NCI-H1417 treated with DMSO at 0.1 percent for 48 hours (cell line): ENCODE results near the gene ZYG11B.
"Not testable (repeated sequence)": the region's sequence is repeated elsewhere in the genome, so short reads cannot be mapped to it uniquely, and the experiment has no call there.

Source experiments
- DNase-seq: peaks from one replicate; lab custom pipeline; 2025; lab: John Stamatoyannopoulos, UW

The ZYG11B gene

DNA sequence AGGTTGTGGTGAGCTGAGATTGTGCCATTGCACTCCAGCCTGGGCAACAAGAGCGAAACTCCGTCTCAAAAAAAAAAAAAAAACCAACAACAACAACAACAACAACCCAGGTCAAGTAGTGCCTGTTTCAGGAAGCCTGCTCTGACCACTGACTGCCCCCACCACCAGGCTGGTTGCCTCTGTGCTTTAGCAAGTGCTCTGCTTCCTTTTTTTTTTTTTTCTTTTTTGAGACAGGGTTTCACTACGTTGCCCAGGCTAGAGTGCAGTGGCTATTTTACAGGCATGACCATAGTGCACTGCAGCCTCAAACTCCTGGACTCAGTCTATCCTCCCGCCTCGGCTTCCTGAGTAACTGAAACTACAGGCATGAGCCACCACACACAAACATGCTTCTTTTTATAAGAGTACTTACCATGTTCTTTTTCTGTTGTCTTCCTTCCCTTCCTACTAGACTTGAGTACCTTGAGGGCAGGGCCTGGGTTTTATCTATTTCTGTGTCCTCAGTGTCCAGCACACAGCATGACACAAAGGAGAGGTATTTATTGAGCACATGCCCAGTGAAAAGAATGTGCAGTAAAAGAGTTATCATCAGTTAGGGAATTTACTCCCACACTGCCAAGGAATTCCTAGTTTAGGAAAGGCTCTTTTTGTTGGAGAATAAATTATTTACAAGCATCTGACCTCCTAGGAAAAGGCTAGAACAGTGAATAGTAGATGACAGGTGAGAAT, 18.2 kb upstream of the ZYG11B start:
- DNase-seq, result no peak

DNA sequence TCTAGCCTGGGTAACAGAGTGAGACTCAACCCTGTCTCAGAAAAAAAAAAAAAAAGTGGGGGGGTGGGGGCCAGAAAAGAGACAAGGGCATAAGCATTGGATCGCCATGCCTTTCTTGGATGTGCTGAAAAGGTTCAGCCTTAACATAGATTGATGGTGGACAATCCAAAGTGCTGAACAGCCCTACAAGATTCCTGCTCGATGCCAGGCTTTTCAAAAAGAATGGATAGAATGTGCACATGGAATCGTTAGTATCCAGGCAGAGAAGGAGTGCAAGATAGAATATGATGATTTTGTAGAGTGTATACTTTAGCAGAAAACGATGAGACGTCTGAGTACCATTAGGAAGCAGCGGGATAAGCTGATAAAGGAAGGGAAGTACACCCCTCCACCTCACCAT, 17.2 kb upstream of the ZYG11B start:
- no peak for DNase-seq

DNA sequence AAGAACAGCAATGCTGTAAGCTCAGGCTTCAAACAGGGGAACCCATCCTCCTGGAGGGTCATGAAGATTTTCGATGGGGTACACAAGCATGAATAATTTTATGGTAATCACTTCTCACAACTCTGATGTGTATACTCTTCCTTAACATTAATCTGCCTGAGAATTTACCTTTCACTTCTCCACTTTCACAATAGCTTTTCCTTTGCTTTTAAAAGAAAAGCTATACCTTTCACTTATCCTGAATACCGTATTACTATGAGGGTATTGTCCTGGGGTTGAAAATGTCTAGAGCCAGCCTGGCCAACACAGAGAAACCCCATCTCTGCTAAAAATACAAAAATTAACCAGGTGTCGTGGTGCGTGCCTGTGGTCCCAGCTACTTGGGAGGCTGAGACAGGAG, 12.7 kb upstream of the ZYG11B start:
- DNase-seq, result no peak

DNA sequence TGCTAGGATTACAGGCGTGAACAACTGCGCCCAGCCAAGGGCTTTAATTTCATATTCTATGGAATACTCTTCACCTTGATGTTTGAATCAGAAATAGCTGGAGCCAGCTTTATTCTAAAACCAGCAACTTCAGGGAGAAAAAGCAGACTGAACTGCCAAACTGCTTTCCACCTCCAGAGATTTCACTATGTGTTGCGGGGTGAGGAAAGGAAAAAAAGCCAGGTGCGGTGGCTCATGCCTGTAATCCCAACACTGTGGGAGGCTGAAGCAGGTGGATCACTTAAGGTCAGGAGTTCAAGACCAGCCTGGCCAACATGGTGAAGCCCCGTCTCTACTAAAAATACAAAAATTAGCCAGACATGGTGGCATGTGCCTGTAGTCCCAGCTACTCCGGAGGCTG, 11.0 kb upstream of the ZYG11B start:
- DNase-seq, result not testable (repeated sequence)

DNA sequence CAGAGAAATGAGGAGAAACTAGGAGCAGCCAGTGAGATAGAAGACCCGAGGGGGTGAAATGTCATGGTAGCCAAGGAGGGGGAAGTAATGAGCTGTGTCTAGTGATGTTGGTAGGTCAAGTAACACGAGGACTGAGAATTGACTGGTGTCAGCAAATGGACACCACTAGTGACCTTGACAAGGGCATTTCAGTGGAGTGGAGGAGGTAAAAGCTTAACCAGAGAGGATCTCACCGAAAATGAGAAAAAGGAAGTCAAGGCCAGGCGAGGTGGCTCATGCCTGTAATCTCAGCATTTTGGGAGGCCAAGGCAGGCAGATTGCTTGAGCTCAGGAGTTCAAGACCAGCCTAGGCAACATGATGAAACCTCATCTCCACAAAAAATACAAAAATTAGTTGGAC, 3.0 kb upstream of the ZYG11B start:
- no peak for DNase-seq

DNA sequence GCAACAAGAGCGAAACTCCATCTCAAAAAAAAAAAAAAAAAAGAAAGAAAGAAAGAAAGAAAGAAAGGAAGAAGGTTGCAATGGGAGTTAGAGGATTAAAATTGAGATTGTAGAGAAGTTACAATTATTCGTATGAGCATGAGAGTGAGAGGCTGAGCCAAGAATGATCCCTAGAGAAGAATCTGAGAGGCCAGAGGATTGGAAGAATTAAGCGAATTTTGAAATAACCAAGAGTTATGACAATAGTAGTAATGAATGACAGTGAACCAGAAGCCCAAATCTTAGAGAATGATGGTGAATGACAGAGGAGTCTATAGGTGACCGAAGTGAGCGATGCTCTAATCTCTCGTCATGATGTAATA, 369 bp upstream of the ZYG11B start:
- no peak for DNase-seq

DNA sequence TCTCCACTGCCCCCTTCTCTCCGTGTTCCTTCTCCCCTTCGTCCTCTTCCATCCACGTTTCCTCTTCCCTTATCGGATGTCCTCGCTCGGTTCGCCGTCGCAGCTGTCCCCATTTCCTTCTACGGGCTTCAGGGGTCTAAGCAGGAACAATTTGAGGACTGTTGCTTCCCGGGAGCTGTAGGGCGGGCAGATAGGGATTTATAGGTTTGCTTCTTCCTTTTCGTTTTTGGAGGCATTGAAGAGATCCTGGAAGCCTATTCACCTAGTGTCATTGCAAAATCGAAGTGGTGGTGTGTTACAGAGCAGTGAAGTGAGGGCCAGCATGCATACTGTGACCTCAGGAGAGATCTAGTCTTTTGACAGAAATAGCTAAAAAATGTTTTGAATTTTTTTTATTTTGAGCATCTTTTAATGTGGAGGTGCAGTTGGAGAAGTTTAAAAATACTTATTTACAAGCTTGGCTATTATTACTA, 897 bp downstream of the ZYG11B start:
- DNase-seq, result no peak

DNA sequence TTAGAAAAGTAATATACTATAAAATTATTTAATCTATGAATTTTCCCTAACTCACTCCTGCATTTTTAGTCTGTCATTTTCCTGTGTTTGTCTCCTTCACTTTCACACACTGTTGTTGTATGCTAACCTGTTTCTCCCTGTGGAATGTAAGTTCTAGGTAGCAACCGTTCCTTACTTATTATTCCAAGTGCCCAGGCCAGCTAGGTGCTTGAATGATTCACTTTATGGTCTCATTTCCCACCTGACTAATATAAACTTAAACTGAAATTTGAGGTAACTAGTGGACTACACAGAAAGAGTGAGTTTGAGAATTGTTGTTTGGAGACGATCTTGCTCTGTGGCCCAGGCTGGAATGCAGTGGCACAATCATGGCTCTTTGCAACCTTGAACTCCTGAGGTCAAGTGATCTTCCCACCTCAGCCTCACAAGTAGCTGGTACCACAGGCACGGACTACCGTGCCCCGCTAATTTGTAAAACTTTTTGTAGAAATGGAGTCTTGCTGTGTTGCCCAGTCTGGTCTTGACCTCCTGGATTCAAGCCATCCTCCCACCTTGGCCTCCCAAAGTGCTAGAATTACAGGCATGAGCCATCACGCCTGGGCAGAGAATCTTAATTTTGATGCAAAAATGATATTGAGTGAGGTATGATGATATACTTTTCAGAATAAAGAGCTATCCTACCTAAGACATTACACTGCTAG, 1.9 kb downstream of the ZYG11B start:
- DNase-seq, result no peak

DNA sequence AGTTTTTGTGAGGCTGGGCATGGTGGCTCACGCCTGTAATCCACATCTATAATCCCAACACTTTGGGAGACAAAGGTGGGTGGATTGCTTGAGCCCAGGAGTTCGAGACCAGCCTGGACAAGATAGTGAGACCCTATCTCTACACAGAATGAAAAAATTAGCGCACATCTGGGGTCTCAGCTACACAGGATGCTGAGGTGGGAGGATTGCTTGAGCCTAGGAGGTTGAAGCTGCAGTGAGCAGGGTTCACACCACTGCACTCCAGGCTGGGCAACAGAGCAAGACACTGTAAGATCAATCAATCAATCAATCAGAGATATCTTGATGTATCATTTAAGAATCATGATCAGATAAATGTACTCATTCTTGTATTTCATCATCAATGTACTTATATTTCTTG, 7.1 kb downstream of the ZYG11B start:
- DNase-seq, result no peak

DNA sequence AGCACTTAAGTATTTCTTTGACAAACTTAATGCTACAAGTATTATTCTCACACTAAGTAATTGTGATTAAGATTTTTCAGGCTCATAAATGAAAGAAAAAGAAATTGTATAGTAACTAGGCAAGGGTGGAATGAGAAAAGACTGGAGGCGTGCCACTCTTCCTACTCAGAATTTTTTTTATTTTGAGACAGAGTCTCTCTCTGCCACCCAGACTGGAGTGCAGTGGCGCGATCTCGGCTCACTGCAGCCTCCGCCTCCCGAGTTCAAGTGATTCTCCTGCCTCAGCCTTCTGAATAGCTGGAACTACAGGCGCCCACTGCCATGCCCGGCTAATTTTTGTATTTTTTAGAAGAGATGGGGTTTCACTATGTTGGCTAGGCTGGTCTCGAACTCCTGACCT, 9.1 kb downstream of the ZYG11B start:
- not testable (repeated sequence) for DNase-seq

DNA sequence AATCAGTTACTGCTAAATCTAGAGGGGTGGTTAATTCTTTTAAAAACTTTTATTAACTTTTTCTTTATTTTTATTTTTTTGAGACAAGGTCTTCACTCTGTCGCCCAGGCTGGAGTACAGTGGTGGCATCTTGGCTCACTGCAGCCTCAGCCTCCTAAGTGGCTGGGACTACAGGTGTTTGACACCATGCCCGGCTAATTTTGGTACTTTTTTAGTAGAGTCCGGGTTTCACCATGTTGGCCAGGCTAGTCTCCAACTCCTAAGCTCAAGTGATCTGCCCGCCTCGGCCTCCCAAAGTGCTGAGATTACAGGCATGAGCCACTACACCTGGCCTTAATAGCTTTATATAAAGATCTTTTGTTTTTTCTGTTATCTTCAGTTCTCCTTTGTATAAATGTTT, 11.9 kb downstream of the ZYG11B start:
- DNase-seq, result no peak

DNA sequence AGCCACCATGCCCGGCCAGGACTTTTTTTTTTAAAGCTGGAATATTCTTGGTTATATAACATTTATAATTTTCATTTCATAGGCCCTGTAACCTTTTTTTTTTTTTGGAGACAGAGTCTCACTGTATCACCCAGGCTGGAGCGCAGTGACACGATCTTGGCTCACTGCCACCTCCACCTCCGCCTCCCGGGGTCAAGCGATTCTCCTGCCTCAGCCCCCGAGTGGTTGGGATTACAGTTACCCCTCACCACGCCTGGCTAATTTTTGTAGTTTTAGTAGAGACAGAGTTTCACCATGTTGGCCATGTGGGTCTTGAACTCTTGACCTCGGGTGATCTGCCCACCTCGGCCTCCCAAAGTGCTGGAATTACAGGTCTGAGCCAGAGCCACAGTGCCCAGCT, 12.6 kb downstream of the ZYG11B start:
- no peak for DNase-seq

DNA sequence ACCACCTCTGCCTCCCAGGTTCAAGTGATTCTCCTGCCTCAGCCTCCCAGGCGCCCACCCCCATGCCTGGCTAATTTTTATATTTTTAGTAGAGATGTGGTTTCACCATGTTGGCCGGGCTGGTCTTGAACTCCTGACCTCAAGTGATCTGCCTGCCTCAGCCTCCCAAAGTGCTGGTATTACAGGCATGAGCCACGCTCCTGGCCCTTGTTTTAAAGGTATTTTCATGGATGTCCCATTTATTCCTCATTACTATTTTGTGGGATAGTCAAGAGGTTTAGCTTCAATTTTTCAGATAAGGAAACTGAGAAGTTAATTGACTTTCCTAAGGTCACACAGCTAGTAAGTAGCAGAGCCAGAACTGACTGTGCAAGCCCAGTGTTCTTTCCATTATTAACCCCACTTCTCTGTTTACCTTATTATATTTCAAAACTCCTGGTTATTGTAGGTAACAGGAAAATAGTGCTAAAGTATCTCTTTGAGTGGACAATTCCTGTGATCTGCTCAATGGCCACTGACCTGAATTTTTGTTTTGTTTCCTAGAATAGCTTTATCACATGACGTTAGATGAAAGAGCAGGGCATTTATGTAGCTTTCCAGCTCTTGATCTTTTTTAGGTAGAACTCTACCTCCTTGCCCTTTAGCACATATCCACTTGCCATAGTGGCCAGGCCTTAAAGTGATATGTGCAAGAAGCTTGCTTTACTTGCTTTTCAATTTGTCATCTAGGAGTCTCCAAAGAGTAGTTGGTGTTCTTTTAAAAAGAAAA, 13.6 kb downstream of the ZYG11B start:
- no peak for DNase-seq

DNA sequence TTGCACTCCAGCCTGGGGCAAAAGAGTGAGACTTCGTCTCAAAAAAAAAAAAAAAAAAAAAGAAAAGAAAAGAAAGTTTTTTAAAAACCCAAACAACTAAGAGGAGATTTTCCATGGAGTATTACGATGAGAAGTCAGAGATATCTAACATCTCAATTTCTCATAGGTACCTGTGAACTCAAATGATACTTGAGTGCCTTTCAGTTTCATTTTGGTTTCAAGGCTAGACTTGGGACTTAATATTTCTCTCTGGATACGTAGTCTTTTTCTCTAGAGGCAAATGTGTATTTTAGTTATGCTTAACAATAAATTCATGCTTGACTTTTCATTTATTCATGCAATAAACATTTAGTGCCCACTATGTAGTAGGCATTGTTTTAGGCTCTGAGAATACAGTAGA, 15.0 kb downstream of the ZYG11B start:
- no peak for DNase-seq

DNA sequence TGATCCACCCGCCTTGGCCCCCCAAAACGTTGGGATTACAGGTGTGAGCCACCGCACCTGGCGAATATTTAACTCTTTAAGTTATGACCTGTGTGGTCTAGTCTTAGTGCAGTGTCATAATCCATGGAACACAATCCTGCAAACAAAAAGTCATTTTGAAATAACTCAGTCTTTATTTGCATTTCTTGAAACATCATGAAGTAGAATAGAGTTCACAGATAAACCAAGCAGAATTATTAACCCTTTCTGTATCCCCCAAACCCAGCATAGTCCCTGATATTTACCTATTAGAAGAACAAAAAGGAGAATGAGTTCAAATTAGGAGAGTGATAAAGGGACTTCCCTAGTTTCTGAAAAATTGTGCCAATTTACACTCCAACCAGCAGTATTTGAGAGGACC, 19.9 kb downstream of the ZYG11B start:
- no peak for DNase-seq

DNA sequence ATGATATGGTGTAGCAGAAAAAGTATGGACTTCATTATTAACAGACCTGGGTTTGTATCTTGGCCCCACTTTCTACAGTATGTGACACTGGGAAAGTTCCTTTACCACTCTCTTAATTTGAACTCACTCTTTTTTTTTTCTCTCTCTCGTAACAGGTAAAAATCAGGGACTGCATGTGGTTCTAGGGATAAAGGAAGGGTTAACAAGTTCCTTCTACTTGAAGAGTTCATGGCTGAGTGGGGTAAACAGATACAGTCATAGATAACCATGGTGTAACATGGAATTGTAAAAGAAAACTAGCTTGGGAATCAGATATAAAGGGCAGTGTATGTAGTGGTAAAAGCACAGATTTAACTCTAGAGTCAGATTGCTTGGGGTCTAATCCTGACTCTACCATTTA, 21.2 kb downstream of the ZYG11B start:
- no peak for DNase-seq

DNA sequence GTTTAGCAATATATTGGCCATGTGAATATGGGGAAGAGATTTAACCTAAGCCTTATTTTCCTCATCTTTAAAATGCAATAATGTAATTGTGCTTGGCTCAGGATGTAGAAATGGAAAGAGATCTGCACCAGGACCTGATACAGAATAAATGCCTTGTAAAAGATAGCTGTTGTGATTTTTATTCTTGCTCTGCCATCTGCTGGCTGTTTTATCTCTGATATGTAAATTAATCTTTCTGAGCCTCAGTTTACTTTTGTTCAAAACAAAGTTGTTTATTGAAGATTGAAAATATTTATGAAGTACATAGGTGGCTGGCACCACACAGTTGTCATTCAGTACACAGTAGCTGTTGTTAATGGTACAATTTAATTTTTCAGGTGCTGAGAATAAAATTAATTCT, 21.9 kb downstream of the ZYG11B start:
- DNase-seq, result no peak

DNA sequence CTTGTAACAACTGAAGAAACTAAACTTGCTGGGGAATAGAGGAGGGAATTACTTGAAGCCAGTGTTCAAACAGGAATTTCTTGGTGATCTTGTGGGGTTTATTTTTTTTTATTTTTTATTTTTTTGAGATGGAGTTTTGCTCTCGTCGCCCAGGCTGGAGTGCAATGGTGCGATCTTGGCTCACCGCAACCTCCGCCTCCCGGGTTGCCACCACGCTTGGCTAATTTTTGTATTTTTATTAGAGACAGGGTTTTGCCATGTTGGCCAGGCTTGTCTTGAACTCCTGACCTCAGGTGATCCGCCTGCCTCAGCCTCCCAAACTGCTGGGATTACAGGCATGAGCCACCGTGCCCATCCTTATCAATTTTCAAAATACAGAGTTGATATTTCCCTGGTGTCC, 23.2 kb downstream of the ZYG11B start:
- DNase-seq, result not testable (repeated sequence)

DNA sequence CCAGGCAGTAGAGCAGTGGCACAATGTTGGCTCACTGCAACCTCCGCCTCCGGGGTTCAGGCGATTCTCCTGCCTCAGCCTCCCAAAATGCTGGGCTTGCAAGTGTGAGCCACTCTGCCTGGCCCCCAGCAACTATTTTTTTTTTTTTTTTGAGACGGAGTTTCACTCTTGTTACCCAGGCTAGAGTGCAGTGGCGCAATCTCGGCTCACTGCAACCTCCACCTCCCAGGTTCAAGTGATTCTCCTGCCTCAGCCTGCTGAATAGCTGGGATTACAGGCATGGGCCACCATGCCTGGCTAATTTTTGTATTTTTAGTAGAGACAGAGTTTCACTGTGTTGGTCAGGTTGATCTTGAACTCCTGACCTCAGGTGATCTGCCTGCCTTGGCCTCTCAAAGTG, 23.9 kb downstream of the ZYG11B start:
- not testable (repeated sequence) for DNase-seq

DNA sequence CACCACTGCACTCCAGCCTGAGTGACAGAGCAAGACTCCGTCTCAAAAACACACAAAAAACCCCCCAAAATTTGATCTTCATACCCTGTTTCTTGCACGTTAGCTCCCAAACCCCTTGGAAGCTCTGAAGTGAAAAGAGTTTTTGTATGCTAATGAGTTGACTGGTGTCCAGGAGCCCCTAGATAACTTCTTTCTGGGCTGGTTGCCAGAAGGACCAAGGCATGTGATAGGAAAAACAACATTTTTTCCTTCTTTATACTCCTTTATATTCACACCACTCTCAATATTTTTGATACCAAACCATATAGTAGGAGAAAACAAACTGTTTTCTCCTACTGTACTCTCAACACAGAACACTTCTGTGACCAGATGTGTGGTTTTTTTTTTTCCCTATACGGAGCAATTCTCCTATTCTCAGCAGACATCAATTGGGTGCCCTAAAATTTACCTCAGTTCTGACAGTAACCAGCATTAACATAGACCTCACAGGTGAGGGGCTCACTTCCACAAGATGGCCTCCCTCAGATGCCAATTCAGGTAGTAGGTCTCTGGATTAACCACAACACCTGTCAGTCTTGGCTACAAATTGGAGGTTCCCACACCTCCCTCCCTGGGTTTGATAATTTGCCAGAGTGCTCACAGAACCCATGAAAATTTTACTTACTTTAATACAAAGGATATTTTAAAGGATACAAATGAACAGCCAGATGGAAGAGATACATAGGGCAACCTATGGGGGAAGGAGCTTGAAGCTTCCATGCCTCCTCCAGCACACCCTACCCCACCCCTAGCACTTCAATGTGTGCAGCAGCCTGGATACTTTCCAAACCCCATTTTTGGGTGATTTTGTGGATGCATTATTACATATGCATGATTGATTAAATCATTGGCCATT, 25.6 kb downstream of the ZYG11B start:
- DNase-seq, result no peak

DNA sequence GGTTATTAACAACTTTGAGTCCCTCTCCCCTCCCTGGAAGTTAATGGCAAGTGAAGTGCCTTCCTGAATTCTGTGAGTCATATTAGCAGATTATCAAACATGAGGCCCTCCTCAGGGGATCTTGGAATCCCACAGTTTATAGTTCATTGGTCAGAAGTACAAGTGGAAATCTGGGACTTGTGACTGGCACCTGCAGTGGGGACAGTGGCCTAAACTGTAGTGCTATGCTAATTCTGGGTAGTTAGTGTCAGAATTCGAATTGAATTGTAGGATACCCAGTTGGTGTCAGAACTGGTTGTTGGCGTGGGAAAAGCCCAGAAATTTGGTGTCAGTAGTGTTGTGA, 26.2 kb downstream of the ZYG11B start:
- DNase-seq, result no peak

DNA sequence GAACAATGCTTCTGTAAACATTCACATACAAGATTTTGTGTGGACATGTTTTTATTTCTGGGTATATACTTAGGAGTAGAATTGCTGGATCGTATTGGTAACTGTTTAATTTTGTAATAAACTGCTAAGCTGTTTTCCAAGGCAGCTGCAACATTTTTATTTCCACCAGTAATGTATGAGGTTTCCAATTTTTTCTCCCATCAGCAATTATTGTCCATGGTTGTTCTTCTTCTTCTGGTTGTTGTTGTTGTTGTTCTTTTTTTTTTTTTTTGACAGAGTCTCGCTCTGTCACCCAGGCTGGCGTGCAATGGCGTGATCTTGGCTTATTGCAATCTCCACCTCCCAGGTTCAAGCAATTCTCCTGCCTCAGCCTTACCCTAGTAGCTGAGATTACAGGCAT, 26.9 kb downstream of the ZYG11B start:
- no peak for DNase-seq
